OCI-LY3 (cell line): Measurements from ENCODE around the gene ZNF654.

Experiments used
- H2AFZ ChIP-seq: fragments of 200-600, 300-600 bp; shearing (Covaris generic); 2 replicates; pipeline ENCODE4 v1.6.0; 2014; ENCODE audit warnings: antibody characterized with exemption, low read depth, low read length
- H3K27ac ChIP-seq: fragments of 200-600, 300-600 bp; sonication (generic); 2 replicates; pipeline ENCODE4 v1.5.1; 2014; ENCODE audit warnings: mild to moderate bottlenecking, low read length, moderate library complexity, mixed read lengths
- H3K27me3 ChIP-seq: fragments of 200-600, 300-600 bp; sonication (generic); 2 replicates; pipeline ENCODE4 v1.6.1; 2014; ENCODE audit warnings: low read depth, low read length, mixed read lengths
- H3K36me3 ChIP-seq: fragments of 200-600, 300-600 bp; sonication (generic); replicated peaks from 2 replicates; pipeline ENCODE3; 2014; ENCODE audit warnings: low read depth, low read length, mixed read lengths
- H3K4me1 ChIP-seq: fragments of 300-600, 200-600 bp; sonication (generic); 2 replicates; pipeline ENCODE4 v1.6.1; 2014; ENCODE audit warnings: low read length, mixed read lengths
- H3K4me2 ChIP-seq: fragments of 200-600, 300-600 bp; sonication (generic); 2 replicates; pipeline ENCODE4 v1.6.1; 2014; ENCODE audit warnings: low read length, mixed read lengths
- H3K4me3 ChIP-seq: fragments of 300-600, 200-600 bp; sonication (generic); 2 replicates; pipeline ENCODE4 v1.5.1; 2014; ENCODE audit warnings: antibody characterized with exemption, mild to moderate bottlenecking, low read length, moderate library complexity
- H3K79me2 ChIP-seq: fragments of 300-600, 200-600 bp; shearing (Covaris generic); 2 replicates; pipeline ENCODE4 v1.6.1; 2014; ENCODE audit warnings: mild to moderate bottlenecking, low read length, mixed read lengths
- H3K9ac ChIP-seq: fragments of 300-600, 200-600 bp; shearing (Covaris generic); 2 replicates; pipeline ENCODE4 v1.6.0; 2014; ENCODE audit warnings: mild to moderate bottlenecking, low read length, moderate library complexity
- H3K9me3 ChIP-seq: fragments of 200-600, 300-600 bp; shearing (Covaris generic); 2 replicates; pipeline ENCODE4 v1.6.1; 2014; ENCODE audit warnings: low read length, mixed read lengths; ENCODE audit not compliant: insufficient read depth
- H4K20me1 ChIP-seq: fragments of 200-600, 300-600 bp; sonication (generic); 2 replicates; pipeline ENCODE4 v1.6.1; 2016; ENCODE audit warnings: low read length, mixed read lengths; ENCODE audit not compliant: insufficient read depth
- CTCF ChIP-seq: fragments of 200-600, 300-600 bp; sonication (generic); IDR thresholded peaks from 2 replicates; pipeline ENCODE4 v1.5.1; 2014; ENCODE audit warnings: antibody characterized with exemption, low read length, low read depth
- EZH2phosphoT487 ChIP-seq: fragments of 200-600 bp; shearing (Covaris generic); IDR thresholded peaks from 2 replicates; pipeline ENCODE4 v1.6.1; 2018; ENCODE audit warnings: antibody characterized with exemption, mixed run types, low read depth

ZNF654 gene

GRCh38 chr3:88041005-88041404 is 18.1 kb upstream of the ZNF654 start:
- Histone ChIP-seq H3K4me1 (no peaks in the 10 kb centered on the region), H3K4me2 (no peak overlapping the region), H3K9me3 (no peaks in the 10 kb centered on the region), H2AFZ (no peak overlapping the region), H3K27me3 (no peaks in the 10 kb centered on the region), H3K9ac (no peak overlapping the region), H3K36me3 (no peaks in the 10 kb centered on the region), H3K27ac (no peak overlapping the region), H3K79me2 (no peaks in the 10 kb centered on the region), H3K4me3 (no peak overlapping the region), H4K20me1 (no peaks in the 10 kb centered on the region)
- TF ChIP-seq CTCF (no peak), EZH2phosphoT487 (no peak)

GRCh38 chr3:88044411-88044810 is 14.6 kb upstream of the ZNF654 start:
- Histone ChIP-seq H3K27me3 (no peaks in the 10 kb centered on the region), H3K79me2 (no peaks in the 10 kb centered on the region), H3K36me3 (no peaks in the 10 kb centered on the region), H3K4me3 (no peak overlapping the region), H3K4me2 (no peak overlapping the region), H3K4me1 (no peaks in the 10 kb centered on the region; the same call in 1 of the 2 replicates), H3K9me3 (no peaks in the 10 kb centered on the region), H3K27ac (no peak overlapping the region), H2AFZ (no peak overlapping the region), H3K9ac (no peak overlapping the region), H4K20me1 (no peaks in the 10 kb centered on the region)
- TF ChIP-seq CTCF, result no peak
- TF ChIP-seq EZH2phosphoT487, result no peak

GRCh38 chr3:88046766-88047165 is 12.3 kb upstream of the ZNF654 start:
- no peaks in the 10 kb centered on the region for H4K20me1 ChIP-seq
- H3K27me3 ChIP-seq, result no peaks in the 10 kb centered on the region
- H3K9ac ChIP-seq, result no peak overlapping the region
- H2AFZ ChIP-seq, result peak overlapping the region; percentile 35; the same call in 1 of the 2 replicates
- no peak for TF ChIP-seq EZH2phosphoT487
- no peak for TF ChIP-seq CTCF
- H3K79me2 ChIP-seq, result no peaks in the 10 kb centered on the region
- H3K27ac ChIP-seq, result no peak overlapping the region
- no peaks in the 10 kb centered on the region for H3K36me3 ChIP-seq
- no peaks in the 10 kb centered on the region for H3K9me3 ChIP-seq
- no peaks in the 10 kb centered on the region; the same call in 1 of the 2 replicates for H3K4me1 ChIP-seq
- H3K4me3 ChIP-seq, result no peak overlapping the region
- no peak overlapping the region for H3K4me2 ChIP-seq

GRCh38 chr3:88057630-88058305 is 1.3 kb upstream of the ZNF654 start:
- Histone ChIP-seq H3K36me3 (peaks cover 26% of the 10 kb centered on the region), H3K4me2 (peak overlapping the region; percentile 77), H3K27ac (peak overlapping the region; percentile 71), H2AFZ (peak overlapping the region; percentile 57; the same call in 1 of the 2 replicates), H3K9me3 (no peaks in the 10 kb centered on the region), H3K4me3 (peak overlapping the region; percentile 91), H3K79me2 (peaks cover 59% of the 10 kb centered on the region), H3K27me3 (no peaks in the 10 kb centered on the region), H3K9ac (peak overlapping the region; percentile 80), H4K20me1 (peaks cover 32% of the 10 kb centered on the region), H3K4me1 (peaks cover 27% of the 10 kb centered on the region)
- TF ChIP-seq CTCF, result no peak
- no peak for TF ChIP-seq EZH2phosphoT487
